OCI-LY7 (cell line): ENCODE measurements around the gene NPDC1.
A peak's percentile ranks its signal among the peaks of the same experiment; 100 is the strongest.

Experiments
- CTCF ChIP-seq: fragments of 200-600 bp; sonication (generic); conservative IDR thresholded peaks from 2 replicates; pipeline ENCODE4 v1.5.1; 2014; ENCODE audit warnings: mild to moderate bottlenecking, antibody characterized with exemption, low read length, moderate library complexity, mixed read lengths
- EZH2phosphoT487 ChIP-seq: fragments of 200-600 bp; sonication (generic); IDR thresholded peaks from 2 replicates; pipeline ENCODE4 v1.6.1; 2018; ENCODE audit warnings: low read depth, borderline replicate concordance, mild to moderate bottlenecking, mixed run types, antibody characterized with exemption, low read length, moderate library complexity, mixed read lengths

- peak; percentile 60 for TF ChIP-seq CTCF
- no peak for TF ChIP-seq EZH2phosphoT487
These were observed 10.5 kb downstream of the NPDC1 start for GRCh38 chr9:137035507-137035834.
